Thymus (tissue), 11 donors: Measurements from ENCODE around the gene SORL1-AS1.
"Not testable (repeated sequence)": the region's sequence is repeated elsewhere in the genome, so short reads cannot be mapped to it uniquely, and the experiment has no call there.

ENCODE experiments used
- DNase-seq, 9 donors: peaks; one replicate each; pipeline ENCODE4 v3.0.0-alpha.2; 2013; ENCODE audit warnings: low spot score in 9 of 9, low read depth in 6 of 9, missing footprints in 1 of 9
- H3K27ac ChIP-seq, 2 donors: one replicate each; pipeline ENCODE4 v1.5.1; 2013; ENCODE audit warnings: control low read depth in 1 of 2, low read depth in 1 of 2, low read length in 1 of 2, mild to moderate bottlenecking in 1 of 2, moderate library complexity in 1 of 2
- H3K27me3 ChIP-seq, 2 donors: one replicate each; pipeline ENCODE4 v1.5.1; 2013; ENCODE audit warnings: low read length in 1 of 2; ENCODE audit not compliant: control insufficient read depth in 2 of 2, insufficient read depth in 1 of 2
- H3K36me3 ChIP-seq, 2 donors: one replicate each; pipeline ENCODE4 v1.5.1; 2013; ENCODE audit warnings: low read length in 1 of 2, mild to moderate bottlenecking in 1 of 2, moderate library complexity in 1 of 2; ENCODE audit not compliant: control insufficient read depth in 2 of 2, insufficient read depth in 2 of 2
- H3K4me1 ChIP-seq, 2 donors: one replicate each; pipeline ENCODE4 v1.5.1; 2013; ENCODE audit warnings: low read length in 2 of 2; ENCODE audit not compliant: control insufficient read depth in 2 of 2, insufficient read depth in 2 of 2
- H3K4me3 ChIP-seq, 2 donors: one replicate each; pipeline ENCODE4 v1.5.1; 2013; ENCODE audit warnings: low read length in 2 of 2, control low read depth in 1 of 2, mild to moderate bottlenecking in 1 of 2
- H3K9me3 ChIP-seq, 2 donors: one replicate each; pipeline ENCODE4 v1.5.1; 2013; ENCODE audit warnings: low read length in 1 of 2, mild to moderate bottlenecking in 1 of 2; ENCODE audit not compliant: control insufficient read depth in 2 of 2, insufficient read depth in 1 of 2
- WGBS: extraction: QIAGEN DNeasy Blood & Tissue Kit; methylation state at CpG from one replicate; pipeline ENCODE4 v1.1.7; 2013; 5-methylcytosine and 5-hydroxymethylcytosine counted together
- donor health status: healthy.

SORL1-AS1 gene

GRCh38 chr11:121487191-121487590, 34.4 kb upstream of the SORL1-AS1 start:
- DNase-seq: no peak

DNA sequence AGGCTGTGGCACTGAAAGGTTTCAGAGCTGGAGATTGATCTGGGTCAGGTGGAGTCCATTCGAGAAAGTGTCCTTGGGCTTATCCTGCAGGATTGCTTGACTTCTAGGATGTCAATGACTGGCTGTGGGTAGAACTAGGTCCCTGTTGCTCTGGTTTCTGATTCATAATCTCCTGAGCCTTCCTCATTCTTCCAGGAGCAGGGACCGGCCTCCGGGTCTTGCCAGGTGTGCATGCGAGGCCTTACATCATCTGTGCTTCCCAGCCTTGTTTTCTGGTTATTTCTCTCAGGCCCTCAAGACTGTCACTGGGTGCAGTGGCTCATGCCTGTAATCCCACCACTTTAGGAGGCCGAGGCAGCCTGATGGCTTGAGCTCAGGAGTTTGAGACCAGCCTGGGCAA, 33.3 kb upstream of the SORL1-AS1 start:
- H3K9me3 ChIP-seq: no peaks in the 10 kb centered on the region
- DNase-seq: no peak
- H3K27ac ChIP-seq: no peak overlapping the region
- H3K4me3 ChIP-seq: no peak overlapping the region
- peaks cover 13 to 20% of the 10 kb centered on the region in 2 donors for H3K4me1 ChIP-seq
- 88% methylated on average over 5 of the region's 5 CpGs for WGBS
- H3K27me3 ChIP-seq: no peaks in the 10 kb centered on the region
- H3K36me3 ChIP-seq: peaks cover 4 to 38% of the 10 kb centered on the region in 2 donors

More at GRCh38 chr11:121487191-121487590, 34.4 kb upstream of the SORL1-AS1 start:
- WGBS: 81% methylated on average over 6 of the region's 6 CpGs
- peaks cover 4 to 43% of the 10 kb centered on the region in 2 donors for H3K36me3 ChIP-seq
- no peak overlapping the region for H3K4me3 ChIP-seq
- no peak overlapping the region for H3K27ac ChIP-seq
- H3K4me1 ChIP-seq: peaks cover 8 to 11% of the 10 kb centered on the region in 2 donors
- H3K27me3 ChIP-seq: no peaks in the 10 kb centered on the region
- H3K9me3 ChIP-seq: no peaks in the 10 kb centered on the region

- no peaks in the 10 kb centered on the region for H3K9me3 ChIP-seq
- peaks cover 4 to 38% of the 10 kb centered on the region in 2 donors for H3K36me3 ChIP-seq
- peaks cover 13 to 20% of the 10 kb centered on the region in 2 donors for H3K4me1 ChIP-seq
- no peaks in the 10 kb centered on the region for H3K27me3 ChIP-seq
- DNase-seq: no peak
- no peak overlapping the region for H3K4me3 ChIP-seq
- WGBS: 96% methylated on average over 7 of the region's 7 CpGs
- H3K27ac ChIP-seq: no peak overlapping the region
These were observed 32.4 kb upstream of the SORL1-AS1 start for GRCh38 chr11:121485216-121485615.

DNA sequence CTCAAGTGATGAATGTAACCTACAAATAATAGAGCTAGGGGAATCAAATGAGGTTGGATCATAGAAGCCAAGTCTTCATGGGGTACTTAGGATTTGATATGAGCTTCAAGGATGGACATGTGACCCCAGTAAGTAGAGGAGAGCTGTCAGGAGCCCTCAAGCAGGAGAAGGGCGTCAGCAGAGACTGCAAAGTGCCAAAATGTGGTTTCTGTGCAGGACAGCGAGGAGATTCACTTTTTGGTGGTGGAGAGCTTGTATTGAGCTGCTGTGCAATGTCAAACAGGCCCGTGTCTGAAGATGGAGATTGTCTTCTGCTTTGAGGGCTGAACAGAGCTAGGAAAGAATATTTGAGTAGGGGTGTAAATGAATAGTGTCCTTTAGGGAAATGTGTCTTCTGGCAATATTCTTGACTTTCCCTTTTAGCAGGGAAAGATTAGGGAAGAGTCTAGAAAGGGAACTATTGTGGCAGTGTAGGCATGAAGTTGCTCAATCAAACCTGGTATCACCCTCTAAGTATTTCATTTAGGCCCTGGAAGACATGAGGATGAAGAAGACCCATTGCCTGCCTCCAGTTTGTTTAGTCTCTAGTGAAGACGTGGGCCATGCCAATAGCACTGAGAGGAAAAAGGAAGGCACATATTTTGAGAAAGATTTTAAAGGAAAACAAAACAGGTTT, 31.2 kb upstream of the SORL1-AS1 start:
- no peak for DNase-seq
- 88% methylated on average over 4 of the region's 4 CpGs for WGBS
- Histone ChIP-seq H3K36me3 (peaks cover 4 to 28% of the 10 kb centered on the region in 2 donors), H3K9me3 (no peaks in the 10 kb centered on the region), H3K4me3 (no peak overlapping the region), H3K27me3 (no peaks in the 10 kb centered on the region), H3K27ac (no peak overlapping the region), H3K4me1 (peaks cover 13 to 29% of the 10 kb centered on the region in 2 donors)

DNA sequence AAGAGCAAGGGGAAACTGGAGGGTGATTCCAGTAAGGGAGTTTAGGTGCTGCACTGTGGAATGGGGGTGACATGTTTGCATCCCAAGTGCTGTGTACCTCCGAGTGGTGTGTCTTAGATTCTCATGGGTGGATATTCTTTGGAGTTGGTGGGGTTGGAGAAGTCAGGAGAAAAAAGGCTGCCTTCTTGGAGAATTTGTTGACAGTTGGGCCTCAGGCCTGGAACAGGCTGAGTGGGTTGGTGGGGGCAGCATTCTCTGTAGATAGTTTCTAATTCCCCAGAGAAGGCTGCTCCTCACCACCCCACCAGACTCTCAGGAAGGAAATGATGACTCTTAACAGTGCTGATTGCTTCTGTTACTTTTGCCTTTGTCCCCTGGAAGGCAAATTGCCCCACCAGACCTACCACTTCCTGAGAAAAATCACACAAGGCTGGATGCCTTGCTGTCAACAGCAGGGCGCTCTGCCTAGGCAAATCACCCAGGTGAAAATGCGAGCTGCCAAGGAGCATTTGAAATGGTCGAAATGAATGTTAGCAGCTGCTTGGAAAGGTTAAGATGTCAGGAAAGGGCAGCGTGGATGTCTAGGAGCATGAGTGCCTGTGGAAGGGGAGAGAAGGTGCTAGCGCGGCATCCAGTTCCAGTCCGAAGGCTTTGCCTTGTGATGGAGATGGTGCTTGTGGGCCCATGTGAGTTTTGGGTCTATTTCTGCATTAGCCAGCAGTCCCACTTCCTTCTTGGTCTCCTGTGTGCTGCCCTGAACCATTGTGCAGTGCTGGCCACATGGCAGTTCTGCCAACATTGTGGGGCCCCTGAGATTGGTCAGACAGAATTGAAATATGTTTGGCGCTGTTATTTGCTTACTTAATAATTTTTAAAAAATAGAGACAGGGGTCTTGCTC, 29.7 kb upstream of the SORL1-AS1 start:
- 45% methylated on average over 9 of the region's 9 CpGs for WGBS
- Histone ChIP-seq H3K27ac (peak overlapping the region; percentile 84 to 93), H3K4me3 (peak overlapping the region in 1 of 2 donors; percentile 18), H3K27me3 (no peaks in the 10 kb centered on the region), H3K36me3 (peaks cover 11 to 25% of the 10 kb centered on the region in 2 donors), H3K9me3 (no peaks in the 10 kb centered on the region), H3K4me1 (peaks cover 13 to 34% of the 10 kb centered on the region in 2 donors)
- peak in 5 of 9 donors; percentile 40 to 76 (median 48) for DNase-seq

- peaks cover 11 to 19% of the 10 kb centered on the region in 2 donors for H3K36me3 ChIP-seq
These were observed 28.9 kb upstream of the SORL1-AS1 start for GRCh38 chr11:121481484-121482230.

GRCh38 chr11:121479698-121480238, 27.0 kb upstream of the SORL1-AS1 start:
- DNase-seq: no peak
- Histone ChIP-seq H3K4me1 (peaks cover 13 to 34% of the 10 kb centered on the region in 2 donors), H3K9me3 (no peaks in the 10 kb centered on the region), H3K27me3 (no peaks in the 10 kb centered on the region), H3K27ac (no peak overlapping the region), H3K4me3 (no peak overlapping the region), H3K36me3 (peaks cover 7 to 16% of the 10 kb centered on the region in 2 donors)
- WGBS: 93% methylated on average over 7 of the region's 7 CpGs

More at GRCh38 chr11:121481484-121482230, 28.9 kb upstream of the SORL1-AS1 start:
- peak; percentile 50 to 91 (median 66) for DNase-seq
- peaks cover 13 to 34% of the 10 kb centered on the region in 2 donors for H3K4me1 ChIP-seq
- peak overlapping the region; percentile 84 to 93 for H3K27ac ChIP-seq
- H3K27me3 ChIP-seq, H3K9me3 ChIP-seq: not testable (repeated sequence)
- WGBS: 7% methylated on average over 2 of the region's 2 CpGs
- peak overlapping the region in 1 of 2 donors; percentile 18 for H3K4me3 ChIP-seq

DNA sequence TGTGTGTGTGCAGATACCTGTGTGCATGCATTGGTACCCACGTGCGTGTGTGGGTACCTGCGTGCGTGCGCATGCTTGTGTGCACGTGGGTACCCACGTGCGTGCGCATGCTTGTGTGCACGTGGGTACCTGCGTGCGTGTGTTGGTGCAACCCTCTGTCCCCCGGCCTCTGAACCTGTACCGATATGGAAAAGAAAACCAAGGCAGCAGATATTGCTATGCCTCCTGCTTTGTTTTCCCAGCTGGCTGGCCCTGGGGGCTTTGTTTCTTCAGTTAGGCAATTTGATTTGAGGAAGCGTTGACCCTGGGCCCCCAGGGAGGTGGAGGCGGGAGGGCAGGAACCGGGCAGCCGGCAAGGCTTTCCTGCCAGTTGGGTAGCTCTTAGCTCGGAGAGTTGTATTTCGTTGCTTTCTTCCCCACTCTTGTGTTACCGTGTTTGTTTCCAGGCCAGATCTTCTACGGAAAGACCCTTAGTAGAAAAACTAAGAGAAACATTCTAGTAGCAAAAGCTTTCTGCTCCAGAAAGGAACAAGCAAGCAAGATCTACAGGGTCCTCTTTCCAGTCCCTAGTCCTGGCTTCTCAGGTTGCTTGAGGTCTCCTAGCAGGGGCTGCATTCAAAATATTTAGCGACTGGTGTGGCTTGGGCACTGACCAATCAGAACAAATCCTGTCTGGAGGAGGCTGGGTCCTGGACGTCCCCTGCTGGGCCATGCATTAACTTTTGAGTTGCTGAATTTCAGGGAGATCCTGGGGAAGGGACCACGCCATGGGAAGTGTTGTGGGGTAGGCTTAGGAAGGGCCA, 26.3 kb upstream of the SORL1-AS1 start:
- Histone ChIP-seq H3K27me3 (no peaks in the 10 kb centered on the region), H3K4me1 (peaks cover 13 to 34% of the 10 kb centered on the region in 2 donors), H3K9me3 (no peaks in the 10 kb centered on the region), H3K4me3 (no peak overlapping the region), H3K27ac (peak overlapping the region in 1 of 2 donors; percentile 18), H3K36me3 (peaks cover 10 to 19% of the 10 kb centered on the region in 2 donors)
- 77% methylated on average over 25 of the region's 25 CpGs for WGBS
- DNase-seq: no peak
